ENCODE results near the gene CP.

CP gene

GRCh38 chr3:149179220-149179619 lies 42.4 kb downstream of the CP start:
- ChIA-PET CTCF (interaction anchor here (0.6 kb wide), 1 partner anchor 976 kb away, joined by 6 read pairs; no protein-coding TSS in a partner anchor), POLR2A (no interaction called here)
- TF ChIP-seq HDGF (IDR thresholded peaks at IDR 0.05; ENCODE audit: borderline replicate concordance) (no peak), FOXA1 (IDR thresholded peaks at IDR 0.05) (no peak), L3MBTL2 (conservative IDR thresholded peaks at IDR 0.05) (no peak), FOXM1 (IDR thresholded peaks at IDR 0.05; ENCODE audit: borderline replicate concordance) (no peak), TARDBP (IDR thresholded peaks at IDR 0.05) (no peak)

GRCh38 chr3:149177122-149177521 lies 44.5 kb downstream of the CP start:
- no peak for TF ChIP-seq FOXA1 (IDR thresholded peaks at IDR 0.05)
- TF ChIP-seq NFRKB (IDR thresholded peaks at IDR 0.05) = no peak
- TF ChIP-seq CTBP1 (IDR thresholded peaks at IDR 0.05; ENCODE audit: borderline replicate concordance) = no peak
- no peak for TF ChIP-seq PKNOX1 (IDR thresholded peaks at IDR 0.05)
- TF ChIP-seq BHLHE40 (IDR thresholded peaks at IDR 0.05; ENCODE audit: borderline replicate concordance) = no peak
- no peak for TF ChIP-seq ARNT (IDR thresholded peaks at IDR 0.05)
- TF ChIP-seq FOXM1 (IDR thresholded peaks at IDR 0.05; ENCODE audit: borderline replicate concordance) = no peak
- CTCF ChIA-PET = no interaction called here
- POLR2A ChIA-PET = no interaction called here
- no peak for DNase-seq (ENCODE audit: extremely low spot score)

More at GRCh38 chr3:149179220-149179619, 42.4 kb downstream of the CP start:
- no peak for DNase-seq (ENCODE audit: extremely low spot score)

GRCh38 chr3:149174901-149175300 lies 46.7 kb downstream of the CP start:
- ChIA-PET POLR2A (no interaction called here), CTCF (no interaction called here)
- TF ChIP-seq FOXM1 (IDR thresholded peaks at IDR 0.05; ENCODE audit: borderline replicate concordance) (no peak), ZNF384 (IDR thresholded peaks at IDR 0.05) (no peak), BHLHE40 (IDR thresholded peaks at IDR 0.05; ENCODE audit: borderline replicate concordance) (no peak), LEF1 (IDR thresholded peaks at IDR 0.05; ENCODE audit: borderline replicate concordance) (no peak), TARDBP (IDR thresholded peaks at IDR 0.05) (no peak), SP1 (IDR thresholded peaks at IDR 0.05) (no peak), NFRKB (IDR thresholded peaks at IDR 0.05) (no peak), ELF4 (IDR thresholded peaks at IDR 0.05) (no peak), SUZ12 (IDR thresholded peaks at IDR 0.05) (no peak), FOXK2 (IDR thresholded peaks at IDR 0.05) (no peak), L3MBTL2 (conservative IDR thresholded peaks at IDR 0.05) (no peak), ARNT (IDR thresholded peaks at IDR 0.05) (no peak), CTBP1 (IDR thresholded peaks at IDR 0.05; ENCODE audit: borderline replicate concordance) (no peak), PKNOX1 (IDR thresholded peaks at IDR 0.05) (no peak), HDGF (IDR thresholded peaks at IDR 0.05; ENCODE audit: borderline replicate concordance) (no peak), FOXA1 (IDR thresholded peaks at IDR 0.05) (no peak)
- no peak for DNase-seq (ENCODE audit: extremely low spot score)

- no peak for TF ChIP-seq FOXA1 (IDR thresholded peaks at IDR 0.05)
- TF ChIP-seq TARDBP (IDR thresholded peaks at IDR 0.05) = no peak
- no peak for TF ChIP-seq SP1 (IDR thresholded peaks at IDR 0.05)
- no peak for TF ChIP-seq SUZ12 (IDR thresholded peaks at IDR 0.05)
- TF ChIP-seq FOXM1 (IDR thresholded peaks at IDR 0.05; ENCODE audit: borderline replicate concordance) = no peak
- no peak for TF ChIP-seq PKNOX1 (IDR thresholded peaks at IDR 0.05)
- TF ChIP-seq HDGF (IDR thresholded peaks at IDR 0.05; ENCODE audit: borderline replicate concordance) = no peak
- no peak for TF ChIP-seq ARNT (IDR thresholded peaks at IDR 0.05)
These were observed 51.0 kb downstream of the CP start for GRCh38 chr3:149170672-149171071.

GRCh38 chr3:149167898-149168297 lies 53.7 kb downstream of the CP start:
- ChIA-PET CTCF (no interaction called here), POLR2A (no interaction called here)
- TF ChIP-seq FOXK2 (IDR thresholded peaks at IDR 0.05) (no peak), PKNOX1 (IDR thresholded peaks at IDR 0.05) (no peak), HDGF (IDR thresholded peaks at IDR 0.05; ENCODE audit: borderline replicate concordance) (no peak), LEF1 (IDR thresholded peaks at IDR 0.05; ENCODE audit: borderline replicate concordance) (no peak), NFRKB (IDR thresholded peaks at IDR 0.05) (no peak)
- no peak for DNase-seq (ENCODE audit: extremely low spot score)

More at GRCh38 chr3:149170672-149171071, 51.0 kb downstream of the CP start:
- ChIA-PET CTCF (no interaction called here), POLR2A (no interaction called here)
- no peak for DNase-seq (ENCODE audit: extremely low spot score)

GRCh38 chr3:149163066-149163465 lies 58.6 kb downstream of the CP start:
- ChIA-PET POLR2A (no interaction called here), CTCF (no interaction called here)
- TF ChIP-seq FOXK2 (IDR thresholded peaks at IDR 0.05) = no peak
- no peak for TF ChIP-seq PKNOX1 (IDR thresholded peaks at IDR 0.05)
- no peak for TF ChIP-seq LEF1 (IDR thresholded peaks at IDR 0.05; ENCODE audit: borderline replicate concordance)
- no peak for TF ChIP-seq CTBP1 (IDR thresholded peaks at IDR 0.05; ENCODE audit: borderline replicate concordance)
- TF ChIP-seq ZNF384 (IDR thresholded peaks at IDR 0.05) = no peak
- TF ChIP-seq ELF4 (IDR thresholded peaks at IDR 0.05) = no peak
- no peak for TF ChIP-seq SUZ12 (IDR thresholded peaks at IDR 0.05)
- TF ChIP-seq ARNT (IDR thresholded peaks at IDR 0.05) = no peak
- no peak for TF ChIP-seq TARDBP (IDR thresholded peaks at IDR 0.05)
- no peak for TF ChIP-seq FOXM1 (IDR thresholded peaks at IDR 0.05; ENCODE audit: borderline replicate concordance)
- TF ChIP-seq NFRKB (IDR thresholded peaks at IDR 0.05) = no peak
- TF ChIP-seq BHLHE40 (IDR thresholded peaks at IDR 0.05; ENCODE audit: borderline replicate concordance) = no peak
- no peak for DNase-seq (ENCODE audit: extremely low spot score)

All from HEK293T (cell line).